Smooth muscle cell (in vitro differentiated cells): ENCODE measurements around the gene PKNOX2. TPM values are rescaled to one million over a fixed set of nuclear protein-coding genes. Genes with fewer than 3 reads are reported as not detected.

ENCODE experiments used
- DNase-seq: peaks from one replicate; lab custom pipeline; 2025; ENCODE audit not compliant: unreplicated experiment; lab: John Stamatoyannopoulos, UW
- H2AFZ ChIP-seq: fragments of 200-600 bp; sonication (generic); 2 replicates; pipeline ENCODE4 v1.6.0; 2016; ENCODE audit warnings: antibody characterized with exemption, low read depth, mild to moderate bottlenecking
- H3F3A ChIP-seq: fragments of 200-600 bp; sonication (generic); 2 replicates; pipeline ENCODE4 v1.6.0; 2017; ENCODE audit warnings: antibody characterized with exemption, low read depth
- H3K27ac ChIP-seq: fragments of 200-600 bp; sonication (generic); 2 replicates; pipeline ENCODE4 v1.5.1; 2016; ENCODE audit warnings: low read depth, mild to moderate bottlenecking
- H3K27me3 ChIP-seq: fragments of 200-600 bp; sonication (generic); 2 replicates; pipeline ENCODE4 v1.6.1; 2016; ENCODE audit warnings: low read depth, mild to moderate bottlenecking
- H3K36me3 ChIP-seq: fragments of 200-600 bp; sonication (generic); 2 replicates; pipeline ENCODE4 v1.5.1; 2016; ENCODE audit warnings: low read depth
- H3K4me1 ChIP-seq: fragments of 200-600 bp; sonication (generic); 2 replicates; pipeline ENCODE4 v1.5.1; 2016; ENCODE audit warnings: low read depth
- H3K4me2 ChIP-seq: fragments of 200-600 bp; sonication (generic); 2 replicates; pipeline ENCODE4 v1.6.0; 2016; ENCODE audit warnings: mild to moderate bottlenecking
- H3K4me3 ChIP-seq: fragments of 200-600 bp; sonication (generic); 2 replicates; pipeline ENCODE4 v1.5.1; 2016; ENCODE audit warnings: mild to moderate bottlenecking
- H3K79me2 ChIP-seq: fragments of 200-600 bp; sonication (generic); 2 replicates; pipeline ENCODE4 v1.6.0; 2016; ENCODE audit warnings: low read depth, mild to moderate bottlenecking
- H3K9ac ChIP-seq: fragments of 200-600 bp; sonication (generic); 2 replicates; pipeline ENCODE4 v1.6.0; 2016; ENCODE audit warnings: low read depth
- H3K9me3 ChIP-seq: fragments of 200-600 bp; sonication (generic); replicated peaks from 2 replicates; pipeline ENCODE4 v1.5.1; 2016; ENCODE audit warnings: low read depth
- H4K20me1 ChIP-seq: fragments of 200-600 bp; sonication (generic); 2 replicates; pipeline ENCODE4 v1.6.0; 2016; ENCODE audit warnings: low read depth
- WGBS: methylation state at CpG from one replicate; pipeline ENCODE4 v1.1.7; 2016; ENCODE audit warnings: low lambda C conversion rate; 5-methylcytosine and 5-hydroxymethylcytosine counted together
- polyA plus RNA-seq: library from polyadenylated mRNA; unstranded; fragments of >200 nt; fragmentation: Nextera tagmentation; extraction: Ambion mirVana; gene quantifications from 2 replicates; pipeline ENCODE4 v1.2.1, GENCODE V29; 2016
- total RNA-seq: library from RNA; depleted of rRNA; stranded (reverse); fragments of >200 nt; gene quantifications from 2 replicates; pipeline ENCODE4 v1.2.3, GENCODE V29; 2014
- TF ChIP-seq, protein P1 (sequence below): fragments of 200-600 bp; sonication (generic); IDR thresholded peaks from 2 replicates; pipeline ENCODE4 v1.5.1; 2017; ENCODE audit warnings: borderline replicate concordance, mild to moderate bottlenecking, antibody characterized with exemption; ENCODE audit not compliant: insufficient read depth, poor library complexity, severe bottlenecking

Gene PKNOX2
- total and polyA plus RNA-seq, 2 experiments from 2014 or later: 7.2 to 7.9 TPM

DNA sequence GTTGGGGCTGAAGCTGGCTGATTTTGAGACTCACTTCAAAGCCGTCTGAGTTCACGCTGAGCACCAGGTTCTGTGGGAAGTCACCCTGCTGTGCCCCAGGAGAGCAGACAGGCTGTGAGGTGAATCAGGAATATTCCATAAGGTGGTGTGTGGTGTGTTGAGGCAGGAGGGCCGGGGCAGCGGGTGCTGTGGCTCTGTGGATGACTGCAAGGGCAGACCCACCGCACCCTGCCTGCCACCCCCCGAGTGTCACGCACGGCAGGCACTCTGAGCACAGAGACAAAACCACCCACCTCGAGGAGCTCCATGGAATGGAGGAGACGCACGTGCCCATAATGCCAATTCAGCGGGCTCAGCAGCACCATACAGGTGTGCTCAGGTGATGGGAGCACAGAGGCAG is 147.8 kb downstream of the PKNOX2 start:
- Histone ChIP-seq H3K4me1 (no peaks in the 10 kb centered on the region), H3K27me3 (no peaks in the 10 kb centered on the region), H3F3A (no peaks in the 10 kb centered on the region), H3K79me2 (no peaks in the 10 kb centered on the region), H3K4me3 (no peak overlapping the region), H3K4me2 (no peak overlapping the region), H3K9me3 (no peaks in the 10 kb centered on the region), H3K9ac (no peak overlapping the region), H4K20me1 (no peaks in the 10 kb centered on the region), H3K27ac (no peak overlapping the region), H2AFZ (no peak overlapping the region), H3K36me3 (no peaks in the 10 kb centered on the region)
- TF ChIP-seq, protein P1, sequence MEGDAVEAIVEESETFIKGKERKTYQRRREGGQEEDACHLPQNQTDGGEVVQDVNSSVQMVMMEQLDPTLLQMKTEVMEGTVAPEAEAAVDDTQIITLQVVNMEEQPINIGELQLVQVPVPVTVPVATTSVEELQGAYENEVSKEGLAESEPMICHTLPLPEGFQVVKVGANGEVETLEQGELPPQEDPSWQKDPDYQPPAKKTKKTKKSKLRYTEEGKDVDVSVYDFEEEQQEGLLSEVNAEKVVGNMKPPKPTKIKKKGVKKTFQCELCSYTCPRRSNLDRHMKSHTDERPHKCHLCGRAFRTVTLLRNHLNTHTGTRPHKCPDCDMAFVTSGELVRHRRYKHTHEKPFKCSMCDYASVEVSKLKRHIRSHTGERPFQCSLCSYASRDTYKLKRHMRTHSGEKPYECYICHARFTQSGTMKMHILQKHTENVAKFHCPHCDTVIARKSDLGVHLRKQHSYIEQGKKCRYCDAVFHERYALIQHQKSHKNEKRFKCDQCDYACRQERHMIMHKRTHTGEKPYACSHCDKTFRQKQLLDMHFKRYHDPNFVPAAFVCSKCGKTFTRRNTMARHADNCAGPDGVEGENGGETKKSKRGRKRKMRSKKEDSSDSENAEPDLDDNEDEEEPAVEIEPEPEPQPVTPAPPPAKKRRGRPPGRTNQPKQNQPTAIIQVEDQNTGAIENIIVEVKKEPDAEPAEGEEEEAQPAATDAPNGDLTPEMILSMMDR: no peak
- 86% methylated on average over 12 of the region's 12 CpGs for WGBS
- no peak for DNase-seq

DNA sequence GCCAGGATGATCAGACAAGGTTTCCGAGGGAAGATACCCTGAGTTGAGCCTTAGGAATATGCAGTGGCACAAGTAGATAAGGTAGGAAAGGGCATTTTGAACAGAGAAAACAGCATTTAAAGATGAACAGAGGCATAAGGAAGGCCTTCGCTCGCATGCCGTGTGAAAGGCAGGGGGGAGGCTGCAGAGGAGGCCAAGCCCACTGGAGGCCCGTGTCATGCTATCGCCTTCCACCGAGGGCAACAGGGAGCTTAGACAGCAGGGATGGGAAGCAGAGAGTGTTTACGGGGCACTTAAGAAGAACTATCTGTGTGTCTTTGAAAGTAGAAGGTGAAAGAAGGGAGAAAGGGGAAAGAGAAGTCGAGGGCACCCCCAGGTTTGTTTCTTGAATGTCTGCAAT is 148.3 kb downstream of the PKNOX2 start:
- Histone ChIP-seq H3K9ac (no peak overlapping the region), H3K4me2 (no peak overlapping the region), H2AFZ (no peak overlapping the region), H3K36me3 (no peaks in the 10 kb centered on the region), H3F3A (no peaks in the 10 kb centered on the region), H3K27ac (no peak overlapping the region), H3K4me1 (no peaks in the 10 kb centered on the region), H3K4me3 (no peak overlapping the region), H3K27me3 (no peaks in the 10 kb centered on the region), H3K9me3 (no peaks in the 10 kb centered on the region), H4K20me1 (no peaks in the 10 kb centered on the region), H3K79me2 (no peaks in the 10 kb centered on the region)
- 90% methylated on average over 9 of the region's 9 CpGs for WGBS
- no peak for DNase-seq
- TF ChIP-seq, protein P1: no peak

DNA sequence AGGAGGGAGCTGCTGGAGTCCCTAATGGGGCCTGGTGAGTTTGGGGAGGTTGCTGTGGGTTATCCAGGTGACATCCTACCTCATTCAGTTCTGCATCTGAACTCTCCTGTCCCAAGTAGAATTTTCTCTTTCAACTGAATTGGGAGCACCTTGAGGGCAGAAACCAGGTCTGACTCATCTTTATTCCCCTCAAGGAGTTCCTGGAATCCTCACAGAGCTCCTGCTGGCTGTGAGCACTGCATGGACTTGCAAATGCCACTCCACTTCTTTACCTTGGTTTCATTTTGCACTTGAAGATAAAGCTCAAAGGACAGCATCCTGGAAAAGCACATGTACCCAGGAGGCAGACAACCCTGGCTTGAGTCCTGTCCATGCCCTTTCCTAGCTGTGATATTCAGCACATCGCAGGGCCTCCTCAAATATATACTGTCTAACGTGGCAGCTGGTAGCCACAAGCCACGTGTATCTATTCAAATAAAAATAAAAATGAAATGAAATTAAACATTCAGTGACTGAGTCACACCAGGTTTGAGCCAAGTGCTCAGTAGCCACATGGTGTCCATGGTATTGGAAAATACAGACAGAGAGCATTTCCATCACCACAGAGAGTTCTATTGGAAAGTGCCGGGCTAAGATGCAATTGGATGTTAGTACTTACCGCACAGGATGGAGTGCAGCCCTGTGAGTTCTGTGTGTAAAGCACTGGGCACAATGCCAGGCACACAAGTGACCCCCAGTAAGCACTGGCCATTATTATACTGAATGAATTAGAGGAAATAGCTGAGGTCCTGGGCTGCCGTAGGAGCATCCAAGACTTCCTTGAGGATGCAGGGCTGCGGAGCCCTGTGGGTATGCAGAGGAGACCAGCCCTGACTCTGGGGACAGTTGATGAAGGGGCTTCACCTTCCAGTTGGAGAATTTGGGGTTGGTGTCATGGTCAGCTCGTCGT is 149.0 kb downstream of the PKNOX2 start:
- Histone ChIP-seq H3K9ac (no peak overlapping the region), H3K9me3 (no peaks in the 10 kb centered on the region), H3K4me2 (no peak overlapping the region), H4K20me1 (no peaks in the 10 kb centered on the region), H3K36me3 (no peaks in the 10 kb centered on the region), H3K4me1 (no peaks in the 10 kb centered on the region), H3K27ac (no peak overlapping the region), H3F3A (no peaks in the 10 kb centered on the region), H3K79me2 (no peaks in the 10 kb centered on the region), H3K27me3 (no peaks in the 10 kb centered on the region), H3K4me3 (no peak overlapping the region), H2AFZ (no peak overlapping the region)
- no peak for DNase-seq
- TF ChIP-seq, protein P1: no peak
- WGBS: 87% methylated on average over 9 of the region's 9 CpGs
